Measurements from ENCODE around the gene ZNF19. TPM values are rescaled to one million over a fixed set of nuclear protein-coding genes. Genes with fewer than 3 reads are reported as not detected.

The ZNF19 gene
- total and polyA plus RNA-seq, 2 of the 8 experiments (the other 6 are each of a cell fraction or from before 2014, with no cell fraction given): 1.5 to 3.5 TPM

- no peak overlapping the region for H3K56ac ChIP-seq (replicated peaks; ENCODE audit: insufficient read length, low read depth, low read length)
- FAIRE-seq (no peak), DNase-seq (ENCODE audit: low read depth in 1 of 2, low spot score in 2 of 2) (no peak)
- no peak overlapping the region for H3K14ac ChIP-seq (ENCODE audit: insufficient read length)
- H2AK5ac ChIP-seq (ENCODE audit: low read depth, low read length): no peak overlapping the region
- ChIA-PET CTCF (ENCODE audit: partially characterized antibody) (interaction anchor here (1.3 to 7.6 kb wide), 6 partner anchors 9 to 78 kb away, joined by 5 to 68 read pairs (median 5); partner anchors contain the start of genes CHST4 and ZNF23), POLR2A (ENCODE audit: partially characterized antibody) (no interaction called here)
- 0 out of 2 replicates have a peak, but pooled peaks cover 2% of the 10 kb centered on the region for H3K23me2 ChIP-seq (ENCODE audit: low read depth, low read length)
- H2AFZ ChIP-seq (ENCODE audit: low read length): no peak overlapping the region
- H3K18ac ChIP-seq (ENCODE audit: extremely low read depth, low read length): no peak overlapping the region
- H3K79me2 ChIP-seq (ENCODE audit: control insufficient read depth in 1 of 2, insufficient read depth in 2 of 2, low read length in 2 of 2): no peaks in the 10 kb centered on the region
- no peaks in the 10 kb centered on the region for H3K79me1 ChIP-seq (ENCODE audit: low read depth, low read length)
- no peak overlapping the region for H3K9ac ChIP-seq (replicated peaks in 1 of 4; ENCODE audit: extremely low read depth in 1 of 4, low read depth in 3 of 4, low read length in 3 of 4)
- H4K8ac ChIP-seq (ENCODE audit: extremely low read depth, insufficient read depth, low read length): no peak overlapping the region
- no peaks in the 10 kb centered on the region; a peak in 1 of 7 replicates for H3K27me3 ChIP-seq (replicated peaks in 1 of 4; ENCODE audit: control insufficient read depth in 3 of 4, extremely low read depth in 1 of 4, insufficient read depth in 3 of 4, low read length in 3 of 4)
- no peak overlapping the region for H3K4ac ChIP-seq (replicated peaks; ENCODE audit: insufficient read length, low read depth, low read length)
- H4K91ac ChIP-seq (replicated peaks; ENCODE audit: insufficient read length, low read length): no peak overlapping the region
- H2BK15ac ChIP-seq (ENCODE audit: low read length): no peak overlapping the region
- H2BK12ac ChIP-seq (ENCODE audit: low read depth, low read length): no peak overlapping the region
- no peak overlapping the region for H4K5ac ChIP-seq (ENCODE audit: insufficient read length, low read depth, low read length)
- H3K4me2 ChIP-seq (ENCODE audit: insufficient read depth in 1 of 2, low read depth in 2 of 2, low read length in 2 of 2): no peak overlapping the region
- no peak overlapping the region for H2BK5ac ChIP-seq (ENCODE audit: low read depth, low read length)
- H2BK120ac ChIP-seq (replicated peaks; ENCODE audit: low read depth, low read length): no peak overlapping the region
- no peak overlapping the region for H2BK20ac ChIP-seq (ENCODE audit: low read length)
- H4K20me1 ChIP-seq (replicated peaks in 1 of 2; ENCODE audit: control insufficient read depth in 1 of 2, insufficient read depth in 2 of 2, low read length in 2 of 2): no peaks in the 10 kb centered on the region
- no peak overlapping the region for H3K27ac ChIP-seq (ENCODE audit: low read depth, low read length)
- H3K36me3 ChIP-seq (ENCODE audit: control insufficient read depth in 2 of 4, insufficient read depth in 4 of 4, low read length in 3 of 4): no peaks in the 10 kb centered on the region
- TF ChIP-seq ATF2 (IDR thresholded peaks at IDR 0.05; ENCODE audit: low read length) (no peak), FOSL1 (IDR thresholded peaks at IDR 0.05; ENCODE audit: insufficient read depth, low read depth, low read length) (no peak), CREB1 (IDR thresholded peaks at IDR 0.05) (no peak), CEBPB (IDR thresholded peaks at IDR 0.05; ENCODE audit: low read depth, low read length) (no peak)
- H3K9me3 ChIP-seq (ENCODE audit: insufficient read depth in 2 of 2, low read depth in 1 of 2, low read length in 1 of 2): no peaks in the 10 kb centered on the region
- no peak overlapping the region for H3K23ac ChIP-seq (ENCODE audit: insufficient read length)
- no peak overlapping the region for H3K4me3 ChIP-seq (ENCODE audit: extremely low read depth in 1 of 4, insufficient read depth in 2 of 4, low read depth in 3 of 4, low read length in 4 of 4)
- H3K4me1 ChIP-seq (replicated peaks in 1 of 4; ENCODE audit: control insufficient read depth in 3 of 4, insufficient read depth in 4 of 4, low read length in 3 of 4): no peaks in the 10 kb centered on the region
Observed at GRCh38 chr16:71490361-71490760, 1.2 kb upstream of the ZNF19 start.

Measured in H1 (cell line).